Neuronal stem cell (in vitro differentiated cells): ENCODE measurements around the gene RARB.

Experiments used
- DNase-seq: peaks from one replicate; pipeline ENCODE4 v3.0.0-alpha.2; 2013; ENCODE audit warnings: low spot score
- H2AFZ ChIP-seq: one replicate; pipeline ENCODE4 v1.6.1; 2013; ENCODE audit warnings: mild to moderate bottlenecking, low read length, inconsistent platforms
- H2AK5ac ChIP-seq: 2 replicates; pipeline ENCODE4 v1.6.1; 2013; ENCODE audit warnings: low read depth, mild to moderate bottlenecking, inconsistent platforms, low read length, moderate library complexity, mixed read lengths
- H2BK120ac ChIP-seq: 2 replicates; pipeline ENCODE4 v1.6.1; 2013; ENCODE audit warnings: low read depth, mild to moderate bottlenecking, inconsistent platforms, low read length, moderate library complexity, mixed read lengths
- H2BK12ac ChIP-seq: one replicate; pipeline ENCODE4 v1.6.1; 2013; ENCODE audit warnings: low read length, inconsistent platforms
- H2BK15ac ChIP-seq: 2 replicates; pipeline ENCODE4 v1.6.1; 2013; ENCODE audit warnings: mild to moderate bottlenecking, low read length, inconsistent platforms, mixed read lengths
- H2BK5ac ChIP-seq: one replicate; pipeline ENCODE4 v1.6.1; 2013; ENCODE audit warnings: inconsistent platforms, mild to moderate bottlenecking, low read length, moderate library complexity
- H3K14ac ChIP-seq: one replicate; pipeline ENCODE4 v1.6.1; 2013; ENCODE audit warnings: low read length, inconsistent platforms
- H3K18ac ChIP-seq: 2 replicates; pipeline ENCODE4 v1.6.1; 2013; ENCODE audit warnings: low read length, inconsistent platforms
- H3K23ac ChIP-seq: 2 replicates; pipeline ENCODE4 v1.6.1; 2013; ENCODE audit warnings: low read depth, mild to moderate bottlenecking, mixed read lengths, low read length, inconsistent platforms; ENCODE audit not compliant: poor library complexity
- H3K27ac ChIP-seq: replicated peaks from 3 replicates; pipeline ENCODE4 v1.5.1; 2013; ENCODE audit warnings: low read length, inconsistent platforms
- H3K27me3 ChIP-seq, 3 experiments: 2 replicates each; pipeline ENCODE4 v1.6.1; 2013; ENCODE audit warnings: low read length in 3 of 3, mild to moderate bottlenecking in 2 of 3, inconsistent platforms in 1 of 3, low read depth in 1 of 3, mixed read lengths in 1 of 3, moderate library complexity in 1 of 3; ENCODE audit not compliant: control insufficient read depth in 3 of 3, insufficient read depth in 3 of 3
- H3K36me3 ChIP-seq, 2 donors: replicated peaks in 1 of 2; 2 replicates each; pipeline ENCODE4 v1.6.1; 2013; ENCODE audit warnings: low read length in 2 of 2; ENCODE audit not compliant: control insufficient read depth in 2 of 2, insufficient read depth in 2 of 2
- H3K4ac ChIP-seq: 2 replicates; pipeline ENCODE4 v1.6.1; 2013; ENCODE audit warnings: inconsistent platforms, mild to moderate bottlenecking, low read length, moderate library complexity
- H3K4me1 ChIP-seq, 2 donors: 1 replicate in 1 of 2; 2 replicates in 1 of 2; pipeline ENCODE4 v1.6.1; 2013; ENCODE audit warnings: low read length in 2 of 2, low read depth in 1 of 2; ENCODE audit not compliant: control insufficient read depth in 2 of 2, insufficient read depth in 1 of 2
- H3K4me2 ChIP-seq: one replicate; pipeline ENCODE4 v1.6.1; 2013; ENCODE audit warnings: mild to moderate bottlenecking, low read length, inconsistent platforms; ENCODE audit not compliant: insufficient read depth, poor library complexity, severe bottlenecking
- H3K4me3 ChIP-seq, 2 donors: 2 replicates each; pipeline ENCODE4 v1.5.1; 2013; ENCODE audit warnings: low read length in 2 of 2, mild to moderate bottlenecking in 2 of 2, inconsistent platforms in 1 of 2, moderate library complexity in 1 of 2
- H3K79me1 ChIP-seq: one replicate; pipeline ENCODE4 v1.6.1; 2013; ENCODE audit warnings: low read depth, mild to moderate bottlenecking, inconsistent platforms, low read length, moderate library complexity
- H3K9ac ChIP-seq: one replicate; pipeline ENCODE4 v1.6.1; 2013; ENCODE audit warnings: mild to moderate bottlenecking, low read depth, low read length, inconsistent platforms; ENCODE audit not compliant: poor library complexity
- H3K9me3 ChIP-seq, 2 donors: replicated peaks in 1 of 2; 2 replicates each; pipeline versions ENCODE3 to v1.6.1; 2013; ENCODE audit warnings: low read length in 2 of 2, mild to moderate bottlenecking in 2 of 2, inconsistent platforms in 1 of 2, low read depth in 1 of 2, mixed read lengths in 1 of 2, moderate library complexity in 1 of 2; ENCODE audit not compliant: control insufficient read depth in 2 of 2, insufficient read depth in 1 of 2
- H4K8ac ChIP-seq: one replicate; pipeline ENCODE4 v1.6.1; 2013; ENCODE audit warnings: low read depth, mild to moderate bottlenecking, inconsistent platforms, low read length, moderate library complexity
- H4K91ac ChIP-seq: one replicate; pipeline ENCODE4 v1.6.1; 2013; ENCODE audit warnings: low read length, low read depth, mild to moderate bottlenecking, inconsistent platforms; ENCODE audit not compliant: poor library complexity
- WGBS, 2 donors: extraction: QIAGEN DNeasy Blood & Tissue Kit; methylation state at CpG; one replicate each; pipeline ENCODE4 v1.1.7; 2013; ENCODE audit warnings: missing lambda C conversion rate in 2 of 2, mixed read lengths in 1 of 2; ENCODE audit not compliant: insufficient read length in 2 of 2, insufficient replicate concordance in 1 of 2; ENCODE audit errors: extremely low coverage in 2 of 2; 5-methylcytosine and 5-hydroxymethylcytosine counted together

Gene RARB

DNA sequence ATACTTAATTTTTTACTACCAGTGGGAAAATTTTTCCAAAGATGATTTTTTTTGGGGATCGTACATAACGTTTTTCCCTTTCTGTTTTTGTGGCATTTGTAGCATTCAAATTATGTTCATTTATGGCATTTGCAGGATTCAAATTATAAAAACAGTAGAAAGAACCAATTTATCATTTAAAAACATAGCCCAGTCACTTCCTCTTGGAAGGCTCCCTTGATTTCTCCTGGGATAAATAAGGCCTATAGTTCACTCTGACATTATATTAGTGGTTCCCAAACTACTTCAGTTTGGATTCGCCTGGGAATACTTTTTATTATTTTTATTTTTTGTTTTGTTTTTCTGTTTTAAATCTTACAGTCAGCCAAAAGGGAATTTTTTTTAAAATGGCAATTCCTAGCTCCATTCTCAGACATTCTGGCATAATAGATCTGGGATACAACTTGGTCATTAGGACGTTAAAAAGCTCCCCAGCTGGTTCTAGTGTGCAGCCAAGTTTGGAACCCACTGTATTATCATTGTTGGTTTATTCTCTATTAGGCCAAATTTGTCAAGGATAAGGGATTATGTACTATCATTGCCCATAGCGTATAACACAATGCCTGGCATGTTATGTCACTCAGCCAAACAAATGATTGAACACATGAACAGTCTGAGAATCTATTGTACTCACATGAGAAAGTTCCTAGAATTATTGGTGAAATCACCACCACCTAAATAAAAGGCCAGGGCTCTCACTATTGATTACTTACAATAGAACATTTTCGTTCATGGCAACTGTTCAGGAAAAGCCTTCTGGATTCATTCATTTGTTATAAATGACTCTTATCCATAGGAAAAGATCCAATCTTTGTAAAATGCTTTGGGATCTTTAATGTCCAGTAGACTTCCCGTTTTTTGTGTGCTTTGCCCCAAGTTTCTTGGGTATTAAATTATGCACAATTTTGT lies 28.9 kb downstream of the RARB start:
- no CpG with 5 or more reads among the region's 7 CpGs for WGBS, 2 donors
- H3K9ac ChIP-seq = no peak overlapping the region
- H2BK5ac ChIP-seq = no peak overlapping the region
- H2BK12ac ChIP-seq = no peak overlapping the region
- no peaks in the 10 kb centered on the region for H3K9me3 ChIP-seq
- no peak overlapping the region for H2BK15ac ChIP-seq
- no peak overlapping the region for H2AFZ ChIP-seq
- no peak overlapping the region for H3K27ac ChIP-seq
- no peak overlapping the region for H4K8ac ChIP-seq
- no peak overlapping the region for H2AK5ac ChIP-seq
- no peak overlapping the region for H2BK120ac ChIP-seq
- H3K4me2 ChIP-seq = no peak overlapping the region
- no peak for DNase-seq
- no peak overlapping the region for H4K91ac ChIP-seq
- H3K4me3 ChIP-seq = no peak overlapping the region
- H3K18ac ChIP-seq = no peak overlapping the region
- peaks cover 15 to 32% of the 10 kb centered on the region in 2 donors for H3K4me1 ChIP-seq
- H3K79me1 ChIP-seq = no peaks in the 10 kb centered on the region
- H3K14ac ChIP-seq = no peak overlapping the region
- H3K23ac ChIP-seq = no peak overlapping the region
- H3K4ac ChIP-seq = no peak overlapping the region
- H3K36me3 ChIP-seq = no peaks in the 10 kb centered on the region
- no peaks in the 10 kb centered on the region for H3K27me3 ChIP-seq

DNA sequence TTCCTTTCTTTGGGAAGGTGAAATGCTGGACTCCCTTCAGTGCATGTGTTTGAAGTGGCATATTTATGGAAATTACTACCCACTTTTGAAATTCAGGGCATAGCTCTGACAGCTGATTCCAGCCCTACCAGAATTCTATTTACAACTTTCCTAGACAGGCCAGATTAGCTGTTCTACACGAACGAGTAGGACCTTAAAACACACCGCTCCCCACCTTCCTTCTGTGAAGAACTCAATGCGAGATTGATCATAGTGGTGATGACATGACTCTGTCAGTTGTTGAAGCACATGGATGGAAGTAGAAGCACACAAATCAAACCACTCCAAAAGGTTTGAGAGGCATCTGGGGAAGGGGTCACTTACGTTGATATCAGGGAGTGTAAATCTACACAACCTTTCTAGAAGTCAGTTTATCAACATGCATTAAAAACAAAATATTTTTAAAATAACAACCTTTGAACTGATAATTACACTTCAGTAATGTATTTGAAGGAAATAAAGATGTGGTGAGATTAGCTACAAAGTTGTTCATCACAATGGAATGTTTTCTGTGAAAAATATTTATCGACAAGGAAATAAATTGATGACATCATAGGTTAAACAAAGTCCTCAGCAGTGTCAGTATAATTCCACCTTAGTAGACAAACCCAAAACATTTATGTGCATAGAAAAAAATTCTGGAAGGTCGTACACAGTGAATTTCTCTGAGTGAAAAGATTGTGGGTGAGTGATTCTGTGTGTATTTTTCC lies 29.8 kb downstream of the RARB start:
- no peak overlapping the region for H2BK12ac ChIP-seq
- no peak overlapping the region for H3K4me3 ChIP-seq
- H2AK5ac ChIP-seq = no peak overlapping the region
- no CpG with 5 or more reads among the region's 7 CpGs for WGBS, 2 donors
- H3K4ac ChIP-seq = no peak overlapping the region
- no peak overlapping the region for H2AFZ ChIP-seq
- H3K79me1 ChIP-seq = no peaks in the 10 kb centered on the region
- no peak overlapping the region for H3K4me2 ChIP-seq
- peaks cover 15 to 32% of the 10 kb centered on the region in 2 donors for H3K4me1 ChIP-seq
- H4K91ac ChIP-seq = no peak overlapping the region
- no peak overlapping the region for H2BK120ac ChIP-seq
- H3K14ac ChIP-seq = no peak overlapping the region
- no peak overlapping the region for H3K18ac ChIP-seq
- H3K23ac ChIP-seq = no peak overlapping the region
- no peak for DNase-seq
- no peak overlapping the region for H2BK15ac ChIP-seq
- no peaks in the 10 kb centered on the region for H3K9me3 ChIP-seq
- H3K9ac ChIP-seq = no peak overlapping the region
- no peaks in the 10 kb centered on the region for H3K27me3 ChIP-seq
- no peak overlapping the region for H2BK5ac ChIP-seq
- H4K8ac ChIP-seq = no peak overlapping the region
- no peak overlapping the region for H3K27ac ChIP-seq
- no peaks in the 10 kb centered on the region for H3K36me3 ChIP-seq

GRCh38 chr3:25458420-25458814 lies 30.4 kb downstream of the RARB start:
- H3K27ac ChIP-seq = no peak overlapping the region
- no peak overlapping the region for H3K4me3 ChIP-seq
- no peak overlapping the region for H3K4me2 ChIP-seq
- H4K91ac ChIP-seq = no peak overlapping the region
- no peak overlapping the region for H2BK5ac ChIP-seq
- H3K14ac ChIP-seq = no peak overlapping the region
- no peaks in the 10 kb centered on the region for H3K9me3 ChIP-seq
- no peak for DNase-seq
- no peak overlapping the region for H3K9ac ChIP-seq
- no peak overlapping the region for H3K23ac ChIP-seq
- H4K8ac ChIP-seq = no peak overlapping the region
- H3K79me1 ChIP-seq = no peaks in the 10 kb centered on the region
- no peak overlapping the region for H3K18ac ChIP-seq
- H3K4me1 ChIP-seq = peaks cover 15 to 32% of the 10 kb centered on the region in 2 donors
- no peak overlapping the region for H2BK120ac ChIP-seq
- no peaks in the 10 kb centered on the region for H3K36me3 ChIP-seq
- WGBS, 2 donors = no CpG with 5 or more reads among the region's 2 CpGs
- no peak overlapping the region for H2BK15ac ChIP-seq
- no peak overlapping the region for H2AK5ac ChIP-seq
- no peak overlapping the region for H2AFZ ChIP-seq
- no peak overlapping the region for H3K4ac ChIP-seq
- no peak overlapping the region for H2BK12ac ChIP-seq
- no peaks in the 10 kb centered on the region for H3K27me3 ChIP-seq

DNA sequence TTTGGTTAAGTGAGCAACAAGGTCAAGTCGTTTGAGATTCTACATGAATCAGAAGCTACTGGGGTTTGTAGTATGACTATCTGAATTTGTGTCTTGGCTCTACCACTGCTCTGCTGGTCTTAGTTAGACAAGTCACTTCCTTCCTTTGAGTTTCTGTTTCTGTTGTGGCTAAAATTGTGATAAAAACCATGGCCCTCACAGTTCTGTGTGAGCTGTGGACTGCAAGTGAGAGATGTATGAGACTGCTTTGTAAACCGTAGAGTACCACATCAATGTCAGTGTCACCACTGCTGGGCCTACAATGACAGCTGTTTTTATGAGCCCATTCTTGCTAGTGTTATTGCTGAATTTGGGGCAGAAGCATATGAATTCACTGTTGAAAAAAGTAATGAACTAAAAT lies 32.7 kb downstream of the RARB start:
- no peak overlapping the region for H3K27ac ChIP-seq

More for the DNA sequence above, 32.7 kb downstream of the RARB start:
- Histone ChIP-seq H3K36me3 (no peaks in the 10 kb centered on the region), H2BK12ac (no peak overlapping the region), H3K79me1 (no peaks in the 10 kb centered on the region), H3K9me3 (no peaks in the 10 kb centered on the region), H3K9ac (no peak overlapping the region), H3K23ac (no peak overlapping the region), H4K8ac (no peak overlapping the region), H2BK5ac (no peak overlapping the region), H2AFZ (no peak overlapping the region), H3K4me3 (no peak overlapping the region), H2AK5ac (no peak overlapping the region), H3K4me2 (no peak overlapping the region), H3K4ac (no peak overlapping the region), H3K4me1 (peaks cover under 1 to 12% of the 10 kb centered on the region in 2 donors), H2BK15ac (no peak overlapping the region), H3K27me3 (no peaks in the 10 kb centered on the region), H4K91ac (no peak overlapping the region), H3K18ac (no peak overlapping the region), H3K14ac (no peak overlapping the region), H2BK120ac (no peak overlapping the region)
- WGBS, 2 donors = no CpG with 5 or more reads among the region's 2 CpGs
- no peak for DNase-seq
